Upper lobe of right lung (tissue), 1 donor: Measurements from ENCODE around the gene SNRPB. TPM values are rescaled to one million over a fixed set of nuclear protein-coding genes. Genes with fewer than 3 reads are reported as not detected.

Experiments used
- ATAC-seq: fragments of 200-7000 bp; cut with Tn5 transposase; one replicate; pipeline ENCODE4 v1.9.1; 2020; ENCODE audit warnings: mild to moderate bottlenecking, moderate library complexity
- DNase-seq: peaks from one replicate; pipeline ENCODE4 v3.0.0-alpha.2; 2020
- H3K27ac ChIP-seq: fragments of 200-600 bp; one replicate; pipeline ENCODE4 v1.8.0; 2022
- H3K27me3 ChIP-seq: fragments of 200-600 bp; one replicate; pipeline ENCODE4 v1.8.0; 2022; ENCODE audit warnings: mild to moderate bottlenecking
- H3K36me3 ChIP-seq: fragments of 200-600 bp; one replicate; pipeline ENCODE4 v1.8.0; 2022
- H3K4me1 ChIP-seq: fragments of 200-600 bp; one replicate; pipeline ENCODE4 v1.8.0; 2022
- H3K4me3 ChIP-seq: fragments of 200-600 bp; one replicate; pipeline ENCODE4 v1.8.0; 2022; ENCODE audit warnings: mild to moderate bottlenecking
- H3K9me3 ChIP-seq: fragments of 200-600 bp; one replicate; pipeline ENCODE4 v1.8.0; 2022
- intact Hi-C: fragments of 100-400 bp; cut with DNase I; formaldehyde crosslinking; loops from one replicate; pipeline ENCODE4 v1.11.0; 2022
- total RNA-seq: library from RNA; stranded (reverse); fragmentation: NEBNext Ultra II Directional; extraction: Animal tissue kit (Norgen Biotek cat#: 25700); gene quantifications from one replicate; pipeline ENCODE4 v1.2.1, GENCODE V29; 2021
- TF ChIP-seq, protein P1 (sequence below): fragments of 200-600 bp; IDR thresholded peaks from one replicate; pipeline ENCODE4 v1.8.0; 2022; ENCODE audit warnings: antibody characterized with exemption
- donor health status: DM: no; HTN: yes; CAD: no; lungs with severe emphysema.

Gene SNRPB
- total RNA-seq, 1 donor from 2014 or later: 83.7 TPM

DNA sequence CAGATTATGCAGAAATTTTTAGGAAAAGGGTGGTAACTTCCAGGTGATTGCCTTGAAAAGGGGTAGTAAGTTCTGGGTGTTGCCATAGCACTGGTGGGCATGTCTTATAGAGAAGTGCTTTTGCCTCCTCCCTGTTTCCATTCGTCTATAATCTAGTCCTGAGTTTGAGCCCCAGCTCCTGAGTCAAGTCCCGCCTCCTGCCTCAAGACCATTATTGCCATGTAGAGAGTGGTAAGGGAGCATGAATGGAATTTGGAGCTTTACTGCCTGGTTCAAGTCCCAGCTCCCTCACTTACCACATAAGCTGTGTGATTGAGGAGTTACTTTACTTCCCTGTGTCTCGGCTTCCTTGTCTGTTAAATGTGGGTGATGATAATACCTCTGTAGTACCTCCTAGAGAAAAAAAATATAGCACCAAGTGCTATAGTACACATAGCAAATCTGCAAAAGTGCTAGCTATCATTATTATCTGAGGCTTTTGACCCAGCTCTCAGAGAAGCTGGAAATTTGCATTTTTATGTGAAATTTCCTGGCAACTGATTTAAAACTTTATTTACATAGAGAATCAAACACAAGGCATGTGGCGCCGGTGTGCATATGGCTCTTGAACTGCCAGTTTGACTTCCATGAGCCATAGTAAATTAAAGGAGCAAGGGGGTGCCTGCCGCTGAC, 53.9 kb downstream of the SNRPB start:
- Histone ChIP-seq H3K9me3 (no peaks in the 10 kb centered on the region), H3K27ac (no peak overlapping the region), H3K4me1 (no peaks in the 10 kb centered on the region), H3K27me3 (peaks cover 4% of the 10 kb centered on the region), H3K36me3 (no peaks in the 10 kb centered on the region), H3K4me3 (no peak overlapping the region)
- ATAC-seq: no peak
- intact Hi-C loops: no loop called here
- DNase-seq: no peak
- TF ChIP-seq, protein P1, sequence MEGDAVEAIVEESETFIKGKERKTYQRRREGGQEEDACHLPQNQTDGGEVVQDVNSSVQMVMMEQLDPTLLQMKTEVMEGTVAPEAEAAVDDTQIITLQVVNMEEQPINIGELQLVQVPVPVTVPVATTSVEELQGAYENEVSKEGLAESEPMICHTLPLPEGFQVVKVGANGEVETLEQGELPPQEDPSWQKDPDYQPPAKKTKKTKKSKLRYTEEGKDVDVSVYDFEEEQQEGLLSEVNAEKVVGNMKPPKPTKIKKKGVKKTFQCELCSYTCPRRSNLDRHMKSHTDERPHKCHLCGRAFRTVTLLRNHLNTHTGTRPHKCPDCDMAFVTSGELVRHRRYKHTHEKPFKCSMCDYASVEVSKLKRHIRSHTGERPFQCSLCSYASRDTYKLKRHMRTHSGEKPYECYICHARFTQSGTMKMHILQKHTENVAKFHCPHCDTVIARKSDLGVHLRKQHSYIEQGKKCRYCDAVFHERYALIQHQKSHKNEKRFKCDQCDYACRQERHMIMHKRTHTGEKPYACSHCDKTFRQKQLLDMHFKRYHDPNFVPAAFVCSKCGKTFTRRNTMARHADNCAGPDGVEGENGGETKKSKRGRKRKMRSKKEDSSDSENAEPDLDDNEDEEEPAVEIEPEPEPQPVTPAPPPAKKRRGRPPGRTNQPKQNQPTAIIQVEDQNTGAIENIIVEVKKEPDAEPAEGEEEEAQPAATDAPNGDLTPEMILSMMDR: no peak

Other genes starting within 250 kb of the SNRPB start
- not detected for gene TGM3, start 174.8 kb downstream of the SNRPB start, total RNA-seq
- not detected for gene TGM6, start 89.9 kb downstream of the SNRPB start, total RNA-seq
- 8.3 TPM for gene ZNF343, start 38.1 kb upstream of the SNRPB start, total RNA-seq
- gene TMC2, start 65.8 kb upstream of the SNRPB start, total RNA-seq: 0.43 TPM
- gene NOP56, start 181.8 kb upstream of the SNRPB start, total RNA-seq: 88.4 TPM
- gene IDH3B, start 193.4 kb upstream of the SNRPB start, total RNA-seq: 65.5 TPM
- gene EBF4, start 222.0 kb upstream of the SNRPB start, total RNA-seq: 19.5 TPM